ENCODE data around the gene JUNB.
"Not testable (repeated sequence)": the region's sequence is repeated elsewhere in the genome, so short reads cannot be mapped to it uniquely, and the experiment has no call there.

JUNB gene

DNA sequence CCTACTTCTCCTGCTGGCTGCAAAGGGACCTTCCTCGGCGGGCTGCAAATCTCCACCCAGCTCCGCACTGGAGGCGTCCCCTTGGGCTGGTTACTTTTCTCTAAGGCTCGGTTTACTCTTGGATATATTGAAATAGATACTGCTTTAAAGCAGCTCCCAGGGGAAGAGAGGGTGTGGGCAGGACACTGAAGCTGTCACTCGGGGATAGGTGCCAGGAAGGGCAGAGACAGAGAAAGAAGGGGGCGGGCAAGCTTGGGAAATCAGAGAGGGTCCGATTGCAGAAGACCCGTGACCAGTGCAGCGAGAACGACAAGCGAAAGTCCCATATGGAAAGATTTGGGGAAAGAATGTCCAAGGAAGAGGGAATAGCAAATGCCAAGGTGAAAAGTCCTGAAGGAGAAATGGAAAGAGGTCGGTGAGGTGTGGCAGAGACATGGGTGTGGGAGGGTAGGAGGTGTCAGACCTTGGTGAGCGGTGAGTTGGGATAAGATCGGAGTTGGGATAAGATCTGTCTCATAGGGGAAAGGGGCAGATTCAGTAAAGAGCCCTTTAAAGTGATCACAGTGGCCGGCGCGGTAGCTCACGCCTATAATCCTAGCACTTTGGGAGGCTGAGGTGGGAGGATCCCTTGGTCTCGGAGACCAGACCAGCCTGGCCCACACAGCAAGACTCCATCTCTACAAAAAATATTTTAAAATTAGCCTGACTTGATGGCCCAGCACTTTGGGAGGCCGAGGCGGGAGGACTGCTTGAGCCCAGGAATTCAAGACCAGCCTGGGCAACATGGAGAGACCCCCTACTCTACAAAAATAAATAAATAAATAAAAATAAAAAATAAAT lies 11.2 kb downstream of the JUNB start:
- in situ Hi-C loops (cut with HindIII; ENCODE audit: low sequenced_read_pairs), result no loop called here

DNA sequence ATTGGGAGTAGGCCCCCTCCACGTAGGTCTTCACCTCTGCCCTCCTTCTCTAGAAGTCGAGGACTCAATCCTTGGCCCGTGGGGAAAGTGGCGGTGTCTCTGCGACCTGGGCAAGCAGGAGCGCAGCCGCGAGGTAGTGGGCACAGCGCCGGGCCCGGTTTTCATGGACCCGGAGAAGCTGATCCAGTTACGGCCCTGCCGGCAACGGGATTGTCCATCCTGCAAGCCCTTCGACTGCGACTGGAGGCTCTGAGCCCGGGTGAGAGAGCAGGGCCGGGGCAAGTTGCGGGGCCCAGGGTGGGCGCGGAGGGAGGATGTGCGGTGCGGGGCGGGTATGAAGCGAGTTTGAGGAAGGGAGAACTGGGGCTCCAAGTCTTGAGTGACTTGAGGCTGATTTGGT lies 12.8 kb downstream of the JUNB start:
- in situ Hi-C loops (cut with HindIII; ENCODE audit: low sequenced_read_pairs), result no loop called here

DNA sequence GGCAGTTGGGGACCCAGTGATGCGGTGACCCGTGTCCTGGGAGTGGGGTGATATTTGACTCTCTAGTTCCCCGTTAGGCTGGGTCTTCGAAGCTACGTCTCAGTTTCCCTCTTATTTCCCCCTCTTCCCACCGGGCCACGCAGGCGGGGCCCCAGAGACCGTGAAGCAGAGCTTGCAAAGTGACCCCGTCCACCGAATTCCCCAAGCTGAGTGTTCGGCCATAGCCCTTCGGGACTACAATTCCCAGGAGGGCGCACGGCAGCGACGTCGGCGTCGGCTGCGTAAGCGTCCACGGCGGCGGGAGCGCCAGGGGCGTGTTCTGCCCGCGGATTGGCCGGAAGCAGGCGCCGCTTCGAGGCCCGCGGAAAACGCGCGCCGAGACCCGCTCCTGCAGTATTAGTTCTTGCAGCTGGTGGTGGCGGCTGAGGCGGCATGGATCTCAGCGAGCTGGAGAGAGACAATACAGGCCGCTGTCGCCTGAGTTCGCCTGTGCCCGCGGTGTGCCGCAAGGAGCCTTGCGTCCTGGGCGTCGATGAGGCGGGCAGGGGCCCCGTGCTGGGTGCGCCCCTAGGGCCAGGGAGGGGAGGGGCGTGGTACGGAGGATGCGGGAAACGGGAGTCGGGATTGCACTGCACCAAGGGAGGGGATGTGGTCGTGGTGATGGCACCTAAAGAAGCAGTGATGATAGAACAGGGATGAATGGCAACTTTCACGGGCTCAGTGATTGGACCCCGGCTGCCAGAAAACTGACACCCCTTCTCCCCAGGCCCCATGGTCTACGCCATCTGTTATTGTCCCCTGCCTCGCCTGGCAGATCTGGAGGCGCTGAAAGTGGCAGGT lies 15.2 kb downstream of the JUNB start, which contains the start of gene RNASEH2A:
RNASEH2A (plus strand) TSS at position 343 of the 840 bp plus-strand sequence; CDS start at position 433, 90 bp downstream.
- in situ Hi-C loops (cut with HindIII; ENCODE audit: low sequenced_read_pairs), result no loop called here

DNA sequence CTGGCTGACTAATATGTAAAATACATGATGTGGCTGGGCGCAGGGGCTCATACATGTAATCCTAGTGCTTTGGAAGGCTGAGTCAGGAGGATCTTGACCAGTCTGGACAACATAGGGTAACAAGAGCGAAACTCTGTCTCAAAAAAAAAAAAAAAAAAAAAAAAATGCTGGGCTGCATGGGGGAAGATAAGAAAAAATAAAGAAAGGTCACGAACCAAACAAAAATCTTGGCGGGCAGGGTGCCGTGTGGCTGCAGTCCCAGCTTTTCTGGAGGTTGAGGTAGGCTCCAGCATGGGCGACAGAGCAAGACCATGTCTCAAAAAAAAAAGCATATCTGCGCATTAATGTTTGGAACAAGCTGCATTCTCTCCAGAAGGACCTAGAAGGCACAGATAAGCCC lies 23.8 kb downstream of the JUNB start:
- in situ Hi-C loops (cut with HindIII; ENCODE audit: low sequenced_read_pairs), result no loop called here

DNA sequence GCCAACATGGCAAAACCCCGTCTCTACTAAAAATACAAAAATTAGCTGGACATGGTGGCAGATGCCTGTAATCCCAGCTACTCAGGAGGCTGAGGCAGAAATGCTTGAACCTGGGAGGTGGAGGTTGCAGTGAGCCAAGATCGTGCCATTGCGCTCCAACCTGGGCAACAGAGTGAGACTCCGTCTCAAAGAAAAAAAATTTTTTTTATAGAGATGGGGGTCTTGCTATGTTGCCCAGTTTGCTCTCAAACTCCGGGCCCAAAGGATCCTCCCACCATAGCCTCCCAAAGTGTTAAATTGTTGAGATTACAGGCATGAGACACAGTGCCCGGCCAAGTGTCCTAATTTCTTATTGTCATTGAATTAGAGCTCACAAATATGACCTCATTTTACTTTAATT lies 25.9 kb downstream of the JUNB start:
- in situ Hi-C loops (cut with HindIII; ENCODE audit: low sequenced_read_pairs), result not testable (repeated sequence)

DNA sequence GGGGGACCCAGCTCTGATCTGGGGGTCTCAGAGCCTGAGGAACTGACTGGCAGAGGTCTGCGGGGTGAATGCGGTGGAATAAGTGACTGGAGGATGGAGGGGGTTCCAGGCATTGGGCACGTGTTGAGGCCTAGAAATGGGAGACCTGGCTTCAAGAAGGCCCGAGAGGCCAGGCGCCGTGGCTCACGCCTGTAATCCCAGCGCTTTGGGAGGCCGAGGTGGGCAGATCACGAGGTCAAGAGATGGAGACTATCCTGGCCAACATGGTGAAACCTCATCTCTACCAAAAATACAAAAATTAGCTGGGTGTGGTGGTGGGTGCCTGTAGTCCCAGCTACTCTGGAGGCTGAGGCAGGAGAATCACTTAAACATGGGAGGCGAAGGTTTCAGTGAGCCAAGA lies 26.5 kb downstream of the JUNB start:
- in situ Hi-C loops (cut with HindIII; ENCODE audit: low sequenced_read_pairs), result not testable (repeated sequence)

DNA sequence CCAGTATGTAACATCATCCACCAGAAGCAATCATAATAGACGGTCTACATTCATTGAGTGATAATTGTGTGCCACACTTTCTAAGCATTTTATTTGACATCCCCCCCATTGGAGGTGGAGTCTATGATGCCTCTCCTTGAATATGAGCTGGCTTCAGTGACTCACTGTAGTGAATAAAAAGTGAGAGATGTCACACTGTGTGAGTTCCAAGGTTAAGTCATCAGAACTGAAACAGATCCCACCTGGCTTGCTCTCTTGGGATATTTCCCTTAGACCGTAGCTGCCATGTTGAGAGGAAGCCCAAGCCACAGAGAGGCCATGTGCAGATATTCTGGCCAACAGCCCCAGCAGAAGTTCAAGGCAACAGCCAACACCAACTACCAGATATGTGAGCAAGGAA lies 30.5 kb downstream of the JUNB start:
- in situ Hi-C loops (cut with HindIII; ENCODE audit: low sequenced_read_pairs), result no loop called here

DNA sequence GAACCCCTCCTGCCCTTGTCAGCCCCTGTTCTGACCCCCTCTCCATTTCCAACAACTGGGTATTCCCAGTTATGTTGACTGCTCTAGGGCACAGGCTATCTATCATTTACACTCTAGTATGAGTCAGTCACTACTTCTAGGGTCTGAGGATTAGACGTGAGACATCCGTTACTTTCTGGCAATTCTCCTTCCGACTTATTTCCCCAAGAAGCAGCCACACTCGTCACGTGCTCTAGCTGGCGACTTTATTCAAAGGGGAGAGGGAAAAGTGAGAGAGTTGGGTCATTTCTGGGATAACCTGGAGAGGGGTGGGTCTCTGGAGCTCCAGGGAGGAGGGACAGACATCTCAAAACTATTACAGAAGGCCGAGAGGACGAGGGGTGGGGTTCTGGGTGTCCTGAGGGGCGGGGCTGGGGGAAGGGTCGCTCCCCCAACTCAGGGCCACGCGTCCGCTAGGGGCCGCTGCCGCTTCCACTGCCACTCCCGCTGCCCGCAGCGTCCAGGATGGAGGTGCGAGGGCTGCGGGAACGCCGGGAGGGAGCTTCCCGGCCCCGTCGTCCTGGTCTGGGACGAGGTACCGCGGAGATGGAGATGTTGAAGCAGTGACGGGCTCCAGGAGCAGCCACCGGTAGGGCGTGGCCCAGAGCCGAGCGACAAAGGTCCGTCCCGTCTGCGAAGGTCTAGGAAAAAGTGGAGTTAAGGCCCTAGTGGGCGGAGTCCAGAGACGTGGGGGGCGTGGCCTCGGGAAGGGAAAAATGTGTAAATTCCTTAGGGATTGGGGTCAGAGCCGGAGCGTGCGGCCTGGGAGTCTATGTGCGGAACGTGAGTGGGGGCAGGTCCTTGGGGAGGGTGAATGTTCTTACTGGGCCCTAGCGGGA lies 34.2 kb downstream of the JUNB start:
- in situ Hi-C loops (cut with HindIII; ENCODE audit: low sequenced_read_pairs), result no loop called here

DNA sequence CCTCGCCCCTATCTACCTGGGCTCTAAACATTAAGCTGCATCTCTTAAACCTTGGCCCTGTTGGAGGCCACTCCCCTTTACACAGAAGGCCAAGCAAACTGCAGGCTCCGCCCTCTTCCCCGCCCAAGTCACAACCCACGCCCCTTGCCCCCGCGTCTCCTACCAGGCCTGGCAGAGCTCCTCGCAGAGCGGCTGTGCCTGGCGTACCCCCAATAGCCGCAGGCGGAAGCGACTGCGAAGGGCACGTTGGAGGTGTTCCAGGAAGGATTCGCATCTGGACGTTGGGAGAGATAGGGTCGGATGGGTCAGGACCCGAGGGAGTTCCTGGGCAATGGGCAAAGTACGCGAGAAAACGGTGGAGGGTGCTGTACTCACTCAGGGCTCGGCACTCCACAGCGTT lies 37.2 kb downstream of the JUNB start:
- in situ Hi-C loops (cut with HindIII; ENCODE audit: low sequenced_read_pairs), result no loop called here

DNA sequence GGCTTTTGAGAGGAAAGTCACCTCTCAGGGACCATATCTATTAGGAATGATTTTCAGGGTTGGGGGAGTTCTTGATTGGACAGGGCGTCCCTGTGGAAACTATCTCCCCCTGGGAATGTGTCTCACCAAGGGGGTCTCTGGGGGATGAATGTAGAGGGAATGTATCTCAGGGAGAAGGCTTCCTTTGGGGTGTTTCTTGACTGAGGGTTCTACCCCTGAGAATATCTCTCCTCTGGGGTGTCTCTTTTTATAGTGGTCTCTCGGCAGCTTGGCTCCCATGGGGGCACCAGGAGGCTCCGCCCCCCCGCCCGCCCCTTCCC lies 42.1 kb downstream of the JUNB start:
- in situ Hi-C loops (cut with HindIII; ENCODE audit: low sequenced_read_pairs), result no loop called here

DNA sequence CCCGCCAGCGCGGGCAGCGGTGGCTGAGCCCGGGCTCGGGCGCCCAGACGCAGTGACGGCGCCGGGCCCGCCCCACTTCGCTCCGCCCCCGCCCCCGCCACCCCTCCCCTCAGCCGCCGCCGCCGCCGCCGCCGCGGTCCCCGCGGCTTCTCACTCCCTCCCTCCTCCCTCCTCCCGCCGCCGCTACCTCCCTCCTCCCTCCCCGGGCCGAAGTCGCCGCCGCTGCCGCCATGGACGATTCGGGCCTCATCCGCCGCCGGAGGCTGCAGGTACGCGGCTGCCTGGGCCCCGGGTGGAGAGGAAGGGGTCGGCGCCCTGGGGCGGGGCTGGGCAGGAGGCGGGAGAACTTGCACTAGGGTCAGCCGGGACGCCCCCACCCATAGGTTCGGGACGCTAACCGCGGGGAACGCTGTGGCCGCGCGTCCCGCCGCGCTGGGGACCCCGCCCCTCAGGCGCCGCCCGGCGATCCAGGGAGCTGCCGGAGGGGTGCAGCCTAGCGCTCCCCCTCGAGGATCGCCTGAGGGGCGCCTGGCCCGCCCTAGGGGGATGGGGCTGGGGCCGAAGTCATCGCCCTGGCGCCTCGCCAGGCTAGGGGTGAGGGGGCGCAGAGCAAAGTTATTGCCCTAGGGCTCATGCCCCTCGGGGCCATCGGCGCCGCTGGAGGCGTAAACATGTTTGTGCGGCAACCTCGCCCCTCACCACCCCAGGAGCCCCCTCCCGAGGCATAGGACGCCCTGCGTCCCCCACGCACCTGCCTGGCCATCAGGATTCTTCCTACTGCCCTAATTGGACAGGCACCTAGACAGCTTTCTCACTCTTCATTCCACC lies 42.7 kb downstream of the JUNB start:
- in situ Hi-C loops (cut with HindIII; ENCODE audit: low sequenced_read_pairs), result no loop called here

DNA sequence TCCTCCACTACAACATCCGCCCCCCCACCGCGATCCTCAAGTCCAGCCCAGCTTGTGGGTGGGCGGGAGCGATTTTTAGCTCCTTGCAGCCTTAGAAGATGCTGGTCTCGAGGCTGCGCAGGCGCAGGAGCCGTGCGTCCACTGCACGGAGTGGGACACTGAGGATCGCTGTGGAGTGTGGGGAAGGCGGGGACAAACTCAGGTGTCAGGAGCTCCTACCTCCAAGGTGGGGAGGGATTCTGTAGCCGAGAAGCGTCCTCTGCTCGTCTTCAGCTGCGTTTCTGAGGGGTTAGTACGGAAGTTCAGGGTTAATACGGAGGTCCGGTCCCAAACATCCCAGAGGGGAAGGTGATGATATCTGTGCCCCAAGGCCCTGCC lies 43.3 kb downstream of the JUNB start, which contains the start of gene RTBDN:
RTBDN (minus strand) TSS at position 14 of the 378 bp plus-strand sequence. CDS start 4,600 bp downstream, outside the sequence.
- in situ Hi-C loops (cut with HindIII; ENCODE audit: low sequenced_read_pairs), result no loop called here

DNA sequence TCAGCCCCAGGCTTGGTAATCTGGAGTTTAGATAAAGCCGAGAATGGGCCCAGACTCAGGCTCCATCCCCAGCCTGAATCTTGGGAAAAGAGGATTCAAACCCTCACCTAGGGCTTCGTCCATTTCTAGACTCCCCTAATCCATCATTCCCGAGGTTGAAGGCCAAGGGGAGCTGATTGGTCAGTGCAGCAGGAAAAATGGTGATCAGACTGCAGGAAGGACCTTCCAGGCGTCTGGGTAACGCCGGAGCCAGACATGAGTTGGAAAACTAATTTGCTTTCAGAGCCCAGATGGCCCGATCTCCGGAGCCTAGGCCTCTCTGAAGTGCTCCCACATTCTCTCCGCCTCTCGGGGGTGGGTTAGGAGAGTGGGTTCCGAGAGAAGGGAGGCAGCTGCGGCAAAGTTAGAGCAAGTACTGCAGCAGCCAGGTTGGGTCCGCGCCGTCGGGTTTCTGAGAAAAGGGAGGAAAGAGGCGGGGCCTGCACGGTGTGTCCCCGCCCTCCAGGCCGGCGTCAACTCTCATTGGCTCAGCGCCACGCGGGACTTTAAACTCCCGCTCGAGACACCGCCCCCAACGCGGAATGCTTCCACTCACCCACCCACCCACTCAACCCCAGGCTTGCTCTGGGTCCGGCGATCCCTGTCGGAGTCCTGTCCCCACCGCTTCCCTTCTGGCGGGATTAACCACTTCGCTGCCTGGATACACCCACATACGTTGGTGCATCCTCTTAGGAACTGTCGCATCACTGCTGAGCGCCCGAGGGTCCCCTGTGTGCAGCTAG lies 43.9 kb downstream of the JUNB start:
- in situ Hi-C loops (cut with HindIII; ENCODE audit: low sequenced_read_pairs), result no loop called here

DNA sequence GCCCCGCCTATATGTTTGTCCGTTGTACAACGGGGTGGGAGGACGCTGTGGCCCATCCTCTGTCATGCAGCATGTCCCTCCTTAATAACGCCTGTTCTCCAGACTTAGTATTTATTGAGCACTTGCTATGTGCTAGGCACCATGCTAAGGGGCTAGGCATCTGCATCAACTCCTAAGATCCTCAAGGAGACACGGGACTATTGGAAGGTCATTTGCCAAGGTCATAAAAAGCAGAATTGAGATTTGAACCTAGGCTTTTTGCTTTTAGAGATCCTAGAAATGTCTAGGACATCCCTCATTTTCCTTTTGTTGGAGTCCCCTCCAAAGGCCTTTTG lies 45.2 kb downstream of the JUNB start:
- in situ Hi-C loops (cut with HindIII; ENCODE audit: low sequenced_read_pairs), result no loop called here

DNA sequence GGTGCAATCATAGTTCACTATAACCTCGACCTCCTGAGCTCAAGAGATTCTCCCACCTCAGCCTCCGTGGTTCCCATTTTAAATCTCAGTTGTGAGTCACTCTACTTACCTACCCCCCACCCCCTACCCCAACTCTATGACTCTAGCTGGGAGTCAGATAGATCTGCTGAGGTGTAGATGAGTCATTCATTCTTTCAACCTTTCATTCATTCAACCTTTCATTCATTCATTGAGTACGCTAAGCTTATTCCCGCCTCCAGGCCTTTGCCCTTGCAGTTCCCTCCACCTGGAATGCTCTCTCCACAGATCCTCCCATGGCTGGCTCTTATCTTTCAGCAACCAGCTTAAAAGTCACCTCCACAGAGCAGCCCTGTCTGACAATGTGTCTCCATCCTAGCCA lies 45.9 kb downstream of the JUNB start:
- in situ Hi-C loops (cut with HindIII; ENCODE audit: low sequenced_read_pairs), result no loop called here

DNA sequence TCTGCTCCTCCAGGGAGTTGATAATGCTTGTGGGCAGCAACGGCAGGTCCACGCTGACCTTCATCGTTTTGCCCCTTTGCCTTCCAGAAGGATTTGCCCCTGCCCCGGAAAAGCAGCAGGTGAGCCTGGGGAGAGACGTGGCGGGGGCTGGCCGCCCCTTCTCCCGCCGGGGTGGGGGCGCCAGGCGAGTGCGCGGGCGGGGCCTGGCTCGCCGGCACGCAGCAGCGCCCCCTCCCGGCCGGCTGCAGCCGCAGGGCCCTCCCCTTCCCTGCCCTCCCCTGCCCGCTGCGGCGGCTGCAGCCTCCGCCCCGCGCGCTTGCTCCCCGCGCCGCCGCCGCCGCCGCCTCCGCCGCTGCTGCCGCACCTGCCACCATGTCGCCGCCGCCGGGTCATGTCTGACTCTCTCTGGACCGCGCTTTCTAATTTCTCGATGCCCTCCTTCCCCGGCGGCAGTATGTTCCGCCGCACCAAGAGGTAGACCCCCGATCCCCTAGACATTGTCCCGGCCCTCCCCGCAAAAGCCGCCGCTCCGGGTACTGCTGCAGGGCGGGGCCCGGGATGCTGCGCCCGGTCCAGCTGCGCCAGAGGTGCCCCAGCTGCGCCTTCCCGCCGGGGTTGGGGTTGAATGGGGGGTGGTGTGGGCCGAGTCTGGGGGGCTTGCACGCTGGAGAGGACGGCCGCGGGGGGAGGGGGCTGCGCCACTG lies 47.0 kb downstream of the JUNB start, which contains the start of gene MAST1:
MAST1 (plus strand) TSS at position 334 of the 704 bp plus-strand sequence; CDS start at position 392, 58 bp downstream.
- in situ Hi-C loops (cut with HindIII; ENCODE audit: low sequenced_read_pairs), result no loop called here

DNA sequence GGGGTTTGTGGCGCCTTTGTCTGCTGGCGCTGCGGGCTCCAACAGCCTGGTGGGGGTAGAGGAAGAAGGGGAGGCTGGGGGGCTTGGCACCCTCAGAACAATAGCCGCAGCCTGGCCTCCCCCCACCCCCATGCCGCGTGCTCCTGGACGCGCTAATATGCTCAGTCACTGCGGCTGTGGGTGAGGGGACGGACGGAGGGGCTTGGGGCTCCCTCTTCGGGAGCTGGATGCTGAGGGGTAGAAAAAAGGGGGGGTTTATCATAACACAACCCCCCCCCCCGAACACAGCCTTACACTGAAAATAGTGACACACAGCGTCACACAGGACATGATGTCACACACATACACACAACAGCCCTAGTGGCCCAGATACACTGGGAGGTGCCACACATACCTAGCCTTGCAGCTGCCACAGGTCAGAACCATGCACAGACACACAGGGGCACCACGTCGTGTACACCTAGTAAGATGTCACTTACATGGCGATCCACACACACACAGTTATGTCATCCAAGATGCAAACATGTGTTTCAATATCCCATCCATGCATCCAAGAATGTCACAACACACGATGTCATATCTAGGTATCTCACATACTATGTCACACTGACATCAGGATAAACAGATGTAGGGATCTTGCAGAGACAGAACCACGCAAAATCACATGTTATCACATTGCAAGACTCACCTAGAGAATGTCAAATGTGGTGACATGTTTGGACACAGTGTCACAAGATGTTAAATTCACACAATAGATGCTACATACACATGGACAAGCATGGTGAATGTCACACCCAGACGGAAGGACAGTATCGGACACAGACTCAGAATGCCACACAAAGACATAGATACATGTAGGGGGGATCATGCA lies 47.8 kb downstream of the JUNB start:
- in situ Hi-C loops (cut with HindIII; ENCODE audit: low sequenced_read_pairs), result no loop called here
